Measurements from ENCODE around the gene USP24.

USP24 gene

DNA sequence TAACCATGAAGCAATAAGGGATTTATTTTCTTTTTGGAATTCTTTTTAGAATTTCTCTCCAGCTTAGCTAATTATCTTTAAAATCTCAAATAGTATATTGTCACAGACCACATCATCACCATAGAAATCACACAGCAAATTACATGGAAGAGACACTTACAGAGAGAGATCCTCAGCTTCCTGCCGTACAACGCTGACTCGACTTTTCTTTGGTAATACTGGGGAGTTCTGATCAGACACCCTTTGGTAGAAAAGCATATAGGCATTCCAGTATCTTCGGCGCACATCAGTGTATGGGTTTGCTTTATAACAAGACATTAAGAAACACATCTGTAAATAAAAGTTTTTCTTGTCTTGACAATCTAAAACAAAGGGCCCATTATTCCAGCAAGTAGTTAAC lies 120.1 kb downstream of the USP24 start:
- DNase-seq: no peak

DNA sequence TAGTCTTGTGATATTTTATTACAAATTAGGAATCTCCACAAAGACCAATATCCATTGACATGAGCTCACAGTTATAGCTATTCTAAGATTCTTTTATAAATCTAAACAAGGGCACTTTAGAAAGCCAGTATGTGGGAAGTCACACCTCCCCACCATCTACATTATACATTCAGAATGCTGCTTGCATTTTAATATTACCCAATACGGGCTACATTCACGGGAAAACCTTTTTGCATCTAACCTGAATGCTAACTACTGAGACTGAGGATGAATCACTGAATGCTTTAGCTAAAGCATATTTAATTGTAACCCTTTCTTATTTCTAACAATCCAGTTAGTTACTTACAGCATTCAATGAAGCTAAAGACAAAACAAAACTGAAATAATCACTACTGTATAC lies 122.7 kb downstream of the USP24 start:
- no peak for DNase-seq

DNA sequence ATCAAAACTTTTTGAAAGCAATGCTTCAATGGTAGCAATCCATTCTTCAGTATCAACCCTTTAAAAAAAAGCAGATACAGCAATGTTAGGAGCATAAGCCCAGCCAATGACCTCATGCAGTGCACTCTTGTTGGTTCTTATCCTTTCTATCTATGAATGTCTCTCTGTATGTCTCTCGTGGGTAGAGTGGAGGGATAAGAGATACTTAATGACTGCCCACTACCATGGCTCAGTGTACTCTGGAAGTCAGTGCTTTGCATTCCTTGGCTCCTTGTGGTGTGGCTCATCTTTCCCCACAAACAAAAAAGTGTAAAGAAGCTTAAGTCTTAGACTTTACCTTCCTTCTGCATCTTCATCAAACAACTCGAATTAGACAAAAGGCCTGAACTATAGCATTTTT lies 125.5 kb downstream of the USP24 start:
- DNase-seq: no peak

DNA sequence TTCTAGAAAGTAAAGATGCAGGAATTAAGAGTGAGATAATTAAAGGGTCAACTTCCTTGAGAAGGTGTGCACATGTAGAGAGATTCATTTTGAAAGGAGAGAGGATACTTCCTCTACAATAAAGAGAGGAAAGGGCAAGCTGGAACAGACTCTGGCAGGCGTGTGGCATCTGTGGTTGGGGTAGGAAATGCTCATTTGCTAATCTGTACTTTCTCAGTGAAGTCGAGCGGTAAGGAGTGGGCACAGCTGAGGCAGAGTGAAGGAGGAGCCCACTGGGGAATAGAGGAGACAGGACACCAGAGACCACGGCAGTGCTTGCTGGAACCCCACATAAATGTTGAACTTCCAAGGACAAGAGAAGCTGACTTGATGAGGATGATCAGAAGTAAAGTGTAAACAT lies 126.8 kb downstream of the USP24 start:
- DNase-seq: no peak

DNA sequence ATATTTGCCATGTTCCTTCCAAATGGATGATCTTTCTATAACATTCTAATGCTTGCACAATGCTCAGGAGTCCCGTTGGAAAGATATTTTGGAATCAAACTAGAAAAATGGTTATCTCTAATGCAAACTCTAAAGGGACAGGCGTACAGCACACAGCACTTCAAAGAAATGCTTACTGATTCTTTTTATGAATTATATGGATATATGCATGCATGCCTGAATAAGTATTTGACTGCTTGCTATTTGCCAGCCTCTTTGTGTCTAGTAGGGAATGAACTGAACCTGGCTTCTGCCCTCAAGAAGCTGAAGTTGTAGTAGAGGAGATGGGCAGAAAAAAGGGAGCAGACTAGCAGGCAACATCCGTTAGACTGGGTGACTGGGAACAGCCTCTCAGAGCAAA lies 127.7 kb downstream of the USP24 start:
- no peak for DNase-seq

DNA sequence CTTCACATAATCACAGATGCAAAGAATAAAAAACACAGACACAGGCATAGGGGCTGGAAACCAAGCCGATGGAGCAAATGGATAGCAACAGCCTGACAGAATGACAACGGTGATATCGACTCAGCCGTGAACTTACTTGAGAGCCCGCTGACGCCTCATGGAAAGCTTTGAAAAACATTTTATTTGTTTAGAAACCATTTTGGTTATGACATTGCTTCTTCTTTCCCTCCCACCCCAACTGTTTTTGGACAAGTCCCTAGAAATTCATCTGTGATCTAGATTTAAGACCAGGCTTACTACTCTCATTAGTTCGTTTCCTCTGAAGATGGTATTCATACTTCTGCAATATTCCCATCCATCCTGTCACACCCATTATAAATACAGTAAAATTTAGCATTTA lies 130.9 kb downstream of the USP24 start:
- DNase-seq: no peak

DNA sequence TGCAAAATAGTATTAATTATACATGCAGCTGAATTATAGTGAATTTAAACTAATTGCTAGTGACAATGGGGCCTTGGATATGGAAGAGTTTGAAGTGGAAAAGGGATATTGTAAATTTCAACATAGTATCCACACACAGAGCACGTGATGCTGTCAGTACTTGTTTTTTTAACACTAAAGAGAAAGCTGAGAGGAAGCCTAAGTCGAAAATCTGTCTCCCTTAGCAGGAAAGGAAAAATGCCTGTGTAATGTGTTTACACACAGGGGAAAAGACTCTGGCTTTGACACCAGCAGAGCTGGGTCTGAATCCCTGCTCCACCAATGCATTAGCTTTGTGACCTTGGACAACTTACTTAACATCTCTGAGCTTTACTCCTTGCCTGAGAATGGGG lies 133.3 kb downstream of the USP24 start:
- no peak for DNase-seq

DNA sequence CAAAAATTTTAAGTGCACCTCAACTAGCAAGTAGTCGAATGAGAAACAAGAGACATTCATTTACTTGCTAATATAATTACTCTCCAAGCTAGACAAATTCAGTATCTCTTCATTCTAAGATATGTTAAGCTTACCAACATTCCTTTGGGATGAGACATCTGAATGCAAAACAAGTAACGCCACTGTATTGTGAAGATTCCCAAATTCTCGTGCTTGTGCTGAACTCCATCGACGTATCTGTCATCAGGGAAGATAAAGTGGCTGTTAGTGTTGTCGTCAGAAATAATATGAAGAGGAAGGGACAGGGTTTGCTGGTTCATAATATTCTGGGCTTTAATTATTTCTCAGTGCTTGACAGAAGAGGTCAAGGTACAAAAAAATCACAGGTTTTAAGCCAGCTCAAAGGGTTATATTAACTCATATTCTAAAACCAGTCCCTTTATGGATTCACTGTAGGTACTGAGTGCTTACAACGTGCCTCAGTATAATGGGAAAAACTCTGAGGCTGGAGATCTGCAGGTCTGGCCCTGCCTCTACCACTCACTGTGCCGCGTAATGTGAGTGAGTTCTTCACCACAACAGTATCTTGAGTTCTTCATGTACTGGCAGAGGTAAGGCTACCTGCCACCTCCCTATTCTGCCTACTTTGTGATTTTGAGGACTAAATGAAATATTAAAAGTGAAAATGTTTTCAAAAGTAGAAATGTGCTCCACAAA lies 133.8 kb downstream of the USP24 start:
- peak; percentile 70 for DNase-seq

DNA sequence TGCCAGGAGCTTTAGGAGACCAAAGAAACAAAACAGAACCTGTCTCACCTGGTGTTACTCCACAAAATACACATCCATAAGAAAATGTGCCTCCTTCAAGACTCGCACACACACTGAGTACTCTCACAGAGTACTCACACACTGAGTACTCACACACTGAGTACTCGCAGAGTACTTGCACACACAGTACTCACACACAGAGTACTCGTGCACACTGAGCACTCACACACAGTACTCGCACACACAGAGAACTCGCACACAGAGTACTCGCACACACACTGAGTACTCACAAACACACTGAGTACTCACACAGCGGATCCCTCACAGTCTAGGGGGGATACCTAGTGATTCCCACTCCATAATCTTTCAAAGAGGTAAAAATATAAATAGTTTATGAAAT lies 135.5 kb downstream of the USP24 start:
- no peak for DNase-seq

DNA sequence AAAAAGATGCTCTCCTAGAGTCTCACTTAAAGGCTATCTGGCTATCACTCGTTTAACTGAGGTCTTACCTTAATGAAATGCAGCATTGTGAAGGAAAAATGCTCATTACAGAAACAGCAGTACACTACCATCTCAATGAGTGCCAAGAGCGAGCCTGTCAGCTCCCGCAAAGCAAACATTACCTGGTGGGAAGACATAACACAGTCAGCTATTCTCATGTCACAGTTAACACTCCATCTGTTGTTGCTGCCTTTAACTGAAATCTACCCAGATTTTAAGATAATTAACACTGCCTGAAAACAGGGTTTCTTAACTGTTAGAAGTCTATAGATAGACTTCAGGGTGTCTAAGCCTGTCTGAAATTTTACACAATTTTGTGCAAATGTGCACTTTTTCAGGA lies 136.7 kb downstream of the USP24 start:
- DNase-seq: no peak

DNA sequence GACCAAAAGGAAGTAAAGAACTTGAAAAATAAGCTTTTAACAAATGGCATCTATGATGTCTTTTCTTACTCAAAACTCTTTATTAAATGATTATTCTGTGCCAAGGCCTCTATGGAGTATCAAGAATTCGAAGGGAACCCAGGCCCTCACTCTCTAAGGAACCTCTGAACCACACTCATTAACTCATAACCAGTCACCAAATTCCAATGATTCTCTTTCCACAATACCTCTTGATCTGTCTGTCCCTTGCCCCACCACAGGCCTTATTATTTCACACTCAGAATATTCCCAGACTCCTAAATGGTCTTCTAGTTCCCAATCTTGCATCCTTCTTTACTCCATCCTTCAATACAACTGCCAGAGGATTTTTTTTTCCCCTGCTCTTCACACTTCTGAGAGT lies 138.8 kb downstream of the USP24 start:
- no peak for DNase-seq

DNA sequence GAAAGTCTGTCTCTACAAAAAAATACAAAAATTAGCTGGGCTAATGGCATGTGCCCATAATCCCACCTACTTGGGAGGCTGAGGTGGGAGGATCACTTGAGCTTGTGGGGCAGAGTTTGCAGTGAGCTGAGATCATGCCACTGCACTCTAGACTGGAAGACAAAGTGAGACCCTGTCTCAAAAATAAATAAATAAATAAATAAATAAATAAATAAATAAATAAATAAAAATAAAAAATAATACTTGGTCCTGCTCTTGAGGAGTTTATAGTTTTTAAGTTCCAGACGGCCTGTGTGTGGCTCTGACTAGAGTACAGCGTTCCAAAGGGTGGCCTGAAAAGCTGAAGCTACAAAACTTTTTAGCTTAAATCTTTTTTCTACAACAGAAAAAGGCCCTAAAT lies 140.7 kb downstream of the USP24 start:
- DNase-seq: no peak

DNA sequence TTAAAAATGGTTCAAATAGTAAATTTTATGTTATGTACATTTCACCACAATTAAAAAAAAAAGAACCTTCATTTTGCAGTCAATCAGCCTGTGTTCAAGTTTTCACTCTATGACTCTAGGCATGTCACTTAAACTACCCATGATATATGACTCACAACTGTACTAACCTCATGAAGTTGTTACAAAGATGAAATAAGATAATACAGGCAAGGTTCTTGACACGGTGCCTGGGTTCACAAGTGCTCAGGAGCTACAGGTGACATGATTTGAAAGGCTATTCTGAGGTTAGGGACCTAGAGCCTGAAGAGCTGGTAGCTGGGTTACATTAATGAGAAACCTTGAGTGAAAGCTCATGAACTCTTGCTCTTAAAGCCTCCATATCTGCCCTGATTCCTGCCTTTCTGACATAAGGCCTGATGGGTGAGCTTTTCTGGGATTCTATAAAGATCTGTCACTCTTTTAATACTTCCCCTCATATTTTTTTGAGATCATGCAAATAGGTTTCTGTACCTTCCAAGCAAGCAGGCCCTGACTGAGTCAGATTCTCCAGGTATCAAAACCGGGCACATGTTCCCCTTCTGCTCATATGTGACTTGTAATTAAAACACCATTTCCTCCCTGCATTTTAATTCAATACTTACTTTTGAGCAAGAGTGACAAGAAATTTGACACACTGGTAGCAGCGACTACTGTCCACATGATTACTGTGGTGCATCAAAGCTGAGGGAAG lies 141.8 kb downstream of the USP24 start:
- no peak for DNase-seq

DNA sequence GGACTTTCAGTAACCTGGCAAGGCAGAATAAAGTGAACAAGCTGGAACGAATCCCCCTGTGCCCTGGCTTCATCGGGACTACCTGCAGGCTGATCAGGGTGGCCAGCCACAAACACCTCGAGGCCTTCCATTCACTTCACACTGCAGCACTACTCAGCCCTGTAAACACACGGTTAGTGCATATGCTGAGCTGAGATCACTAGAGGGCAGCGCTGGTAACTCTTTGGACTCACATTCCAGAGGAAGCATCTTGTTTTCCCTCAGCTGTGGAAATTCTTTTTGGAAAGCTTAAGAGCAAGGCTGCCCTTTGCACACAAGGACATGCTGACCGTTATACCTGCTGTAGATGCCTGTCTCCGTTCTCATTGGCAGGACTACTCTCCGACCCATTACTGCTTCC lies 143.7 kb downstream of the USP24 start:
- DNase-seq: peak; percentile 47

DNA sequence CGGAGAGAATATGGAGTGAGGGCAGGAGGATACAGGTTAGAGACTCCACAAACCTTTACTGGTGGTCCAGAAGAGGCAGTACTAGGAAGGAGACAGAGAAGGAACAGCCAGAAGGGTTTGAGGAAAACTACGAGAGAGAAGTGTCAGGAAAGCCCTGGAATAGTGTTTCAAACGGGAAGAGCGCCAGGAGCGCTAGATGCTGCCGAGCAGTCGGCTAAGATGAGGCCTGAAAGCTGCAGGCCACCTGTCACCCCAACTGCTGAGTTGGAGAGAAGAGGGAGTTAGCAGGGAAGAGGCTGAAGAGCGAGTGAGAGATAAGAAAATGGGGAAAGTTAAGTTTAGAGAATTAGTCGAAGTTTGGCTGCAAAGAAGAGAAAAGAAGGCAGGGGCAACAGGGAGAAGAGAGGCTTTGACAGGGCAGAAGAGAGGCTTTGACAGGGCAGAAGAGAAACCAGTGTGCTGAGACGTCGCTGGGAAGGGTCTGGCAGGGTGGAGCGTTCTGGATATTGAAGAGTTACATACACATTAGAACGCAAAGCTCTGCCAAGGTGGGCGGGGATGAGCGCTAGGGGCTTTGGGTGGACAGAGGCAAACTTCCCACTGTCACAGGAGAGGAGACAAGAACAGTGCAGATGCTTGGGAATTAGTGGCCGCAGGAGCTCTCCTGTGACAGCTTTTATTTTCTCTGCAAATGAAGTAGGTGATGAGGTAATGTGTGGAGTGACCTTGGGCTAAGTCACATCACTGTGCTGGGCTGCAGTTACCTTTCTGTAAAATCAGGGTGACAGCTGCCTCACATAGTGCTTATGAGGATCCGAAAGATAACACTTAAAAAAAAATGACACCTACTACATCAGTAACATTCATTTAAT lies 144.6 kb downstream of the USP24 start:
- no peak for DNase-seq

DNA sequence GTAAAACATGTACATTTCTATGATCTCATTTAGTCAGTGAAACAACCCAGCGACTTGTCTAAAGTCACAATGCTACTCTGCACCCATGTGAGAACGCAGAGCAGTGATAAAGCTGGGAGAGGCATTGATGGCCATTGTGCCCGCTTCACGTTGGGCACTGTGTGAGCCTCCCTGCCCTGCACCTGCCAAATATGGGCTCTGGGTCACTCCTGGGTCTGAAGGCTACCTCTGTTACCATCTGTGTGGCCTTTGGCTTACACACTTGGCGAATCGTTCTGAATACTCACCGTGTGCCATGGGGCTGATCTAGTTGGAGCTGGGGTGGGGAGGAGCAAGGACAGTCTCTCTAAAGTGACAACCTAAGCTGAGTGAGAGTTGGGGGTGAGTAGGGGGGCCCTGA lies 145.9 kb downstream of the USP24 start:
- DNase-seq: no peak

DNA sequence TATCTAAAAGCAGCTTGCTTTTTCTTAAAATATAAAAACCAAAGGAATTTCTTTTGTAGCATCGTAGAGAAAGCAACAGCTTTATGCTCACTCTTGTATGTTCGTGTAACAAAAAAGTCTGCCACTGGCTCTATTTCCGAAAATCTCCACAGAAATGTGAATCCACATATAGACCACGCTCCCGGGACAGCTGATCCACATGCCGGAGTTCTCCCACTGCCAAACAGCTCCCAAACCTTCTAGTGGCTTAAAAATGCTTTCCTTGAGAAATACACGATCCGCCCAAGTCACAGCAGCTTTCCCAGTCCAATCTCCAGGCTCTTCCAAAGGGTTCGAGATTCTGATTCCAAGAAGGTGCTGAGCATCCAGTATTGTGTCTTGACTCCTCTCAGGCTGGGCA lies 146.5 kb downstream of the USP24 start:
- DNase-seq: no peak

DNA sequence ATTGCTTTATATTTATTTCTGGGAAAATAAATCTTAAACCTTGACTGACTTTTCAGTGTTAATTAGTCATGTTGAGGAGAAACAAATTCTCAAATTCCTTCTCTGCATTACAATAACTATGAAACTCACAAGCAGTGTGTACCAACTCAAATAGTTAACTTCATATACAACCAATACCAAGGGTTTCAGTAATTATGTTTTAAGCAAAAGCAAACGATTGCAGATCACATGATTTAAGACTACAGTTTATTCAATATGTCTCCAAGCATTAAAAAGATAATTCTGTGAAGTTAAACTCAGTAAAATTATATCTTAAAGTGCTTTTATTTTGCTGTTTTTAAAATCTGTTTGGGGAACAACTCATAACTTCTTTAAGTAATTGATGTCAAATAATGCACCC lies 147.2 kb downstream of the USP24 start:
- no peak for DNase-seq

DNA sequence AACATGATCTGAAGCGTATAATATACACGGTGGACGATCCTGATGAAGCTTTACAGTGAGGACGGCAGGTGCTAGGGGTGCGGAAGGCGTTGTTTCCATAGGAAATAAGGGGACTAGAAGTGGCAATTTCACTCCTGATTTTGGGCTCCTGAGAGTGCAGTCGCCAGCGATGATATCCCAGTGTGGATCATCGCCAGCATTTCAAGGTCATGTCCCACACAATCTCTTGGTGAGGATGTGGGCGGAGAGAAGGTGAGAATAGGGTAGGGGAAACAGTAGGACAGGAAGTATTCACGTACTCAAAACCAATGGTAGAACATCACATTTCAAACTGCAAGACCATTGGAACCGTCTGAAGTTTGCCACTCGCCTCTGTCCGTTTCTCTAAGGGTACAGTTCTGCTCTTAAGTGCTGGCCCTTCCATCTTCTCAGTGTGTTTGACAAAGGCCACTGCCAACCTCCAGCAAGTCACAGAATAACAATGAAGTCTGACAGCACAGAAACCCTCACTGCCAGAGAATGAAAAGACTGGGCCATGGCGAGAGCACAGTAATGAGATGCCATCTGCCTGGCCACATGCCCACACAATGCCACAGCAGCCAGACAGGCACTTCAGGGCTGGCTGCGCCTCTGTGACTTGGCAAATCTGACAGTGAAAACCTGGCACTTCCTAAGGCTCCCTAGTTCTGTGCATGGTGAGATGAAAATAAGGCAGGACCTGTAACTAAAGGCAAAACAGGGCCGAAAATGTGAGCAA lies 148.0 kb downstream of the USP24 start:
- DNase-seq: no peak

DNA sequence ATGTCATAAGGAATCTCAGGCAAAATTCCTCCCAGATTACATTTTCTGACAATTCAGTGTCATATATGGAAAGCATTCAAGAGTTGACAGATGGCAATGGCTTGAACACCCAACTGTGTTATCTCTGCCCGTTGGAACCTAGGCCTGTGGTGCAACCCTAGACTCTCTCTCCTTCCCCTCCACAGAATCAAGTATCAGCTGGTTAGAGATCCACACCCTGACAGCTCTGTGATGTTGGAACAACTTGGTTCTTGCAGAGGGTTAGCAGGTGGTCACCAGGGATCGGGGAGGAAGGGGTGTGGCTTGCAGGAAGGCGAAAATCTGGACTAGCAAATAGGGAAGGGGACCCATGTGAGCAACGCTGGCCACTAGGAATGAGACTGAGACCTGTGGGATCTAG lies 149.5 kb downstream of the USP24 start:
- DNase-seq: no peak

DNA sequence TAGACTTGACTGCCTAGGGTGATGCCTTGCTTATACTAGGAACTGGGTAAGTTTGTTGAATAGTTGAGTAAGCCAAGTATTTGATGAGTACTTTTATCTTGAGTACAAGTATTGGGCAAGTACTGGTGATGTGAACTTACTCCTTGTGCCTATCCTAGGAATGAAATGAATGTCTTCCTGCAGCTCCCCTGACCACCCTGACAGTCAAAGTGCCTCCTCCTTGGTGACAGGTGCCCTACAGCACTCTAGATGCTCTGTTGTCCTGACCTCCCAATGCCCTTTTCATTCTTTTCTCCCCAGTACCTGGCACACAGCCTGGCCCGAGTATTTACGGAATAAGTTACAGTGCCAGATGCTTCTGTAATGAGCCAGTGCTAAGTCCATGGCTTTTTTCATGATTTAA lies 150.3 kb downstream of the USP24 start:
- peak; percentile 45 for DNase-seq

DNA sequence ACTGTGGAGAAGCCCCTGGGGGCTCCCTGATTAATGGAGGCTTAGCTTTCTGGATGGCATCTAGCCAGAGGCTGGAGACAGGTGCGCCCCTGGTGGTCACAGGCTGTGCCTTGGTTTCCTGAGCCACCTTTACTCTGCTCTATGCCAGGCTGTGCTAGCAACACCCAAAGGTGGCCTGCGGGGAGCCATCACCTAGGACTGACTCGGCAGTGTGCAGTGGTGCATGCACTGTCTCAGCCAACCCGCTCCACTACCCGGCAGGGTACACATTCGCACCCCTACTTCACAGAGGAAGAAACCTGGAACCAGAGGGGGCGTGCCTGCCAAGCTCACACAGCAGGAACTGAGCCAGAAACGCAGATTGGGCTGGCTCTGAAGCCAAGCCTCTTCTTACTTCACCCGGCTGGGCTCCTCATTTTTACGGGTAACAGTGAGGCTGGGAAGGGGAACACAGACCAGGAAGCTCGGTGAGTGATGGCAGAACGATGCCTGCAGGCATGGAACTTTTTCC lies 151.0 kb downstream of the USP24 start:
- no peak for DNase-seq

DNA sequence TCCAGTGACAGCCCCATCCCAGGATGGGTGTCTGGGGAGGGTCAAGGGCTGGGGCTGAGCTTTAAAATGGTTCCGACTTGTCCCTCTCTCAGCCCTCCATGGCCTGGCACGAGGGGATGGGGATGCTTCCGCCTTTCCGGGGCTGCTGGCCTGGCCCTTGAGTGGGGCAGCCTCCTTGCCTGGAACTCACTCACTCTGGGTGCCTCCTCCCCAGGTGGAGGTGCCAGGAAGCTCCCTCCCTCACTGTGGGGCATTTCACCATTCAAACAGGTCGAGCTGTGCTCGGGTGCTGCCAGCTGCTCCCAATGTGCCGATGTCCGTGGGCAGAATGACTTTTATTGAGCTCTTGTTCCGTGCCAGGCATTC lies 151.6 kb downstream of the USP24 start:
- DNase-seq: no peak
